Upper lobe of left lung (tissue), 6 donors: ENCODE data around the gene QPCT. TPM values are rescaled to one million over a fixed set of nuclear protein-coding genes. Genes with fewer than 3 reads are reported as not detected.

ENCODE experiments used
- ATAC-seq, 2 donors: fragments of 200-7000 bp; cut with Tn5 transposase; one replicate each; pipeline ENCODE4 v1.9.1; 2022; ENCODE audit warnings: mild to moderate bottlenecking in 2 of 2, moderate library complexity in 2 of 2; ENCODE audit not compliant: low FRiP score in 2 of 2
- DNase-seq, 2 donors: peaks; one replicate each; pipeline ENCODE4 v3.0.0-alpha.2; 2019 to 2020
- H3K27ac ChIP-seq, 4 donors: fragments of 200-600 bp; sonication (generic); one replicate each; pipeline ENCODE4 v1.5.1; 2016 to 2019
- H3K27me3 ChIP-seq, 4 donors: fragments of 200-600 bp; sonication (generic); one replicate each; pipeline ENCODE4 v1.5.1; 2017 to 2019
- H3K36me3 ChIP-seq, 4 donors: fragments of 200-600 bp; sonication (generic); one replicate each; pipeline ENCODE4 v1.5.1; 2016 to 2019
- H3K4me1 ChIP-seq, 4 donors: fragments of 200-600 bp; sonication (generic); one replicate each; pipeline ENCODE4 v1.5.1; 2018 to 2019
- H3K4me3 ChIP-seq, 4 donors: fragments of 200-600 bp; sonication (generic); one replicate each; pipeline ENCODE4 v1.5.1; 2017 to 2019; ENCODE audit warnings: mild to moderate bottlenecking in 2 of 4, moderate library complexity in 1 of 4
- H3K9me3 ChIP-seq, 4 donors: fragments of 200-600 bp; sonication (generic); one replicate each; pipeline ENCODE4 v1.5.1; 2018 to 2019
- EP300 ChIP-seq, 4 donors: sonication (generic); formaldehyde crosslinking; IDR thresholded peaks; one replicate each; pipeline ENCODE4 v1.5.1; 2017; ENCODE audit warnings: antibody characterized with exemption in 4 of 4, control low read depth in 2 of 4
- POLR2A ChIP-seq, 4 donors: fragments of 450-650 bp; IDR thresholded peaks; one replicate each; pipeline ENCODE4 v1.5.1; 2016 to 2017; ENCODE audit warnings: antibody characterized with exemption in 4 of 4, mild to moderate bottlenecking in 2 of 4
- POLR2AphosphoS5 ChIP-seq, 2 donors: sonication (generic); formaldehyde crosslinking; IDR thresholded peaks; one replicate each; pipeline ENCODE4 v1.5.1; 2017; ENCODE audit warnings: antibody characterized with exemption in 2 of 2
- WGBS, 2 donors: methylation state at CpG; one replicate each; pipeline ENCODE4 v1.1.5; 2017 to 2018; 5-methylcytosine and 5-hydroxymethylcytosine counted together
- total RNA-seq, 6 donors: library from RNA; depleted of rRNA in 4 of 6; stranded (reverse); fragments of >200 nt in 4 of 6; gene quantifications; one replicate each; pipeline versions ENCODE4 v1.1.0 to v1.2.1, GENCODE V29; 2016 to 2021
- TF ChIP-seq, protein P1 (sequence below), 6 experiments: fragments of 450-650 bp in 4 of 6; fragments of 200-600 bp in 2 of 6; sonication (generic) in 2 of 6; IDR thresholded peaks; one replicate each; pipeline ENCODE4 v1.5.1; 2016 to 2019; ENCODE audit warnings: antibody characterized with exemption in 6 of 6
- donor health status: DM: no; HTN: no; CAD: no; lungs with moderate emphysema.
- donor health status: DM: no; HTN: yes; CAD: no; lungs with severe emphysema.

Gene QPCT
- total RNA-seq, 6 donors from 2014 or later, result 2.0 to 12.5 (median 6.0) TPM; not detected in 1

DNA sequence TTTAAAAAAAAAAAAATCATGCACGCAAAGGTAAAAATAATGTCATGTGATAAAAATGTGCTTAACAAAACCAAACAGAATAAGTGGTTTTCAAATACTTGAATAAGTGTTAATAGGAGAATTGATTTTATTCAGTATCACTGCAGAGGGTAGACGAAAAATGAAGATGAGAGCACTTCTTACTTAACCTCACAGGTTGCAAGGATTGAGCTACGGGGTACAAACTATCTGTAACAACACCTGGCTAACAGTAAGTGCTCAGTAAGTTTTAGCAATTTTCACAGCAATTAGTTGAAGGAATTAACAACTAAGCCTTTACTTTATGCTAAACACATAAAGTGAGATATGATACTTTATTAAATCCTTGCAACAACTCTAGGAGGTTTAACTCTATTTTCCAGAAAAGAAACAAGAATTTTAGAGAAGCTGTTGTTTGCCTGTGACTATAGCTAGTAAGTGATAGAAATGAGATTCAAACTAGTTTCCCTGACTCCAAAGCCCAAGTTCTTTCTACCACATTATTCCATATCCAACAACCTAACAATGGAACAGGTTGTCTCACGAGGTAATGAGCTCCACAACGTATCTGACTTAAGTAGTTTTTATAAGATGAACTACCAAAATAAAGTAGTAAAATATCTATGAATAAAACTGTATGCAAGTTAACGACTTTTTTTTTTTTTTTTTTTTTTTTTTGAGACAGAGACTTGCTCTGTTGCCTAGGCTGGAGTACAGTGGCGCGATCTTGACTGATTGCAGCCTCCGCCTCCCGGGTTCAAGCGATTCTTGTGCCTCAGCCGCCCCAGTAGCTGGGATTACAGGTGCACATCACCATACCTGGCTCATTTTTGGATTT, 24.4 kb upstream of the QPCT start:
- H3K36me3 ChIP-seq, result no peaks in the 10 kb centered on the region
- TF ChIP-seq EP300 (IDR thresholded peaks at IDR 0.05) (no peak), POLR2A (IDR thresholded peaks at IDR 0.05) (no peak), POLR2AphosphoS5 (IDR thresholded peaks at IDR 0.05) (no peak)
- TF ChIP-seq, protein P1, sequence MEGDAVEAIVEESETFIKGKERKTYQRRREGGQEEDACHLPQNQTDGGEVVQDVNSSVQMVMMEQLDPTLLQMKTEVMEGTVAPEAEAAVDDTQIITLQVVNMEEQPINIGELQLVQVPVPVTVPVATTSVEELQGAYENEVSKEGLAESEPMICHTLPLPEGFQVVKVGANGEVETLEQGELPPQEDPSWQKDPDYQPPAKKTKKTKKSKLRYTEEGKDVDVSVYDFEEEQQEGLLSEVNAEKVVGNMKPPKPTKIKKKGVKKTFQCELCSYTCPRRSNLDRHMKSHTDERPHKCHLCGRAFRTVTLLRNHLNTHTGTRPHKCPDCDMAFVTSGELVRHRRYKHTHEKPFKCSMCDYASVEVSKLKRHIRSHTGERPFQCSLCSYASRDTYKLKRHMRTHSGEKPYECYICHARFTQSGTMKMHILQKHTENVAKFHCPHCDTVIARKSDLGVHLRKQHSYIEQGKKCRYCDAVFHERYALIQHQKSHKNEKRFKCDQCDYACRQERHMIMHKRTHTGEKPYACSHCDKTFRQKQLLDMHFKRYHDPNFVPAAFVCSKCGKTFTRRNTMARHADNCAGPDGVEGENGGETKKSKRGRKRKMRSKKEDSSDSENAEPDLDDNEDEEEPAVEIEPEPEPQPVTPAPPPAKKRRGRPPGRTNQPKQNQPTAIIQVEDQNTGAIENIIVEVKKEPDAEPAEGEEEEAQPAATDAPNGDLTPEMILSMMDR (IDR thresholded peaks at IDR 0.05), result no peak
- no peaks in the 10 kb centered on the region for H3K9me3 ChIP-seq
- ATAC-seq (no peak), DNase-seq (no peak)
- peaks cover 23 to 44% (median 36%) of the 10 kb centered on the region in 4 donors for H3K4me1 ChIP-seq
- H3K27ac ChIP-seq, result no peak overlapping the region
- no peak overlapping the region for H3K4me3 ChIP-seq
- WGBS, 2 donors, result 90 to 91% methylated on average over 12 of the region's 12 CpGs
- H3K27me3 ChIP-seq, result no peaks in the 10 kb centered on the region

GRCh38 chr2:37321029-37321682, 23.3 kb upstream of the QPCT start:
- H3K27me3 ChIP-seq, result no peaks in the 10 kb centered on the region
- ATAC-seq, result no peak
- no peaks in the 10 kb centered on the region for H3K9me3 ChIP-seq
- TF ChIP-seq POLR2AphosphoS5 (IDR thresholded peaks at IDR 0.05) (no peak), EP300 (IDR thresholded peaks at IDR 0.05) (no peak), POLR2A (IDR thresholded peaks at IDR 0.05) (no peak)
- TF ChIP-seq, protein P1 (IDR thresholded peaks at IDR 0.05), result no peak
- 65 to 66% methylated on average over 4 of the region's 4 CpGs for WGBS, 2 donors
- no peak overlapping the region for H3K27ac ChIP-seq
- H3K4me1 ChIP-seq, result peaks cover 29 to 44% (median 43%) of the 10 kb centered on the region in 4 donors
- H3K4me3 ChIP-seq, result no peak overlapping the region
- H3K36me3 ChIP-seq, result no peaks in the 10 kb centered on the region
- no peak for DNase-seq

DNA sequence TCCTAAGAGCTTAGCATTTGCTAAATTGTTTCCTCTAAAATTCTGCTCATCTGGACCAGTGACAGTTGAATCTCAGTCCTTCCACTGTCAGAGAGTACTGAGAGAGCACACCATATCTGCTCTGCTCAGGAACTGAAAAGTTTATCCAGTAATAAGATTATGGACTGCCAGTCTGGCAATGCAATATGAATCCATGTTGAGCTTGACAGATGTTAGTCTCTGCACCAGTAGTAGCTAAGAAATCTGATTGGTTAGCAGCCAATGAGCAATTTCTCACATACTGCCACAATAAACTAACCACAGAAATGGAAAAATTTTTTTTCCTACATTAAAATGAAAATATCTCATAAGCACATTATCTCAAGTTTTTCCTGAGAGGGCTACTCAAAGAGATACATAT, 22.1 kb upstream of the QPCT start:
- Histone ChIP-seq H3K27me3 (no peaks in the 10 kb centered on the region), H3K36me3 (no peaks in the 10 kb centered on the region), H3K9me3 (no peaks in the 10 kb centered on the region), H3K4me1 (peaks cover 29 to 53% (median 43%) of the 10 kb centered on the region in 4 donors), H3K4me3 (no peak overlapping the region), H3K27ac (no peak overlapping the region)
- no peak for DNase-seq
- TF ChIP-seq POLR2AphosphoS5 (IDR thresholded peaks at IDR 0.05), result no peak
- no peak for TF ChIP-seq POLR2A (IDR thresholded peaks at IDR 0.05)
- TF ChIP-seq EP300 (IDR thresholded peaks at IDR 0.05), result no peak
- TF ChIP-seq, protein P1 (IDR thresholded peaks at IDR 0.05), result no peak
- ATAC-seq, result no peak

DNA sequence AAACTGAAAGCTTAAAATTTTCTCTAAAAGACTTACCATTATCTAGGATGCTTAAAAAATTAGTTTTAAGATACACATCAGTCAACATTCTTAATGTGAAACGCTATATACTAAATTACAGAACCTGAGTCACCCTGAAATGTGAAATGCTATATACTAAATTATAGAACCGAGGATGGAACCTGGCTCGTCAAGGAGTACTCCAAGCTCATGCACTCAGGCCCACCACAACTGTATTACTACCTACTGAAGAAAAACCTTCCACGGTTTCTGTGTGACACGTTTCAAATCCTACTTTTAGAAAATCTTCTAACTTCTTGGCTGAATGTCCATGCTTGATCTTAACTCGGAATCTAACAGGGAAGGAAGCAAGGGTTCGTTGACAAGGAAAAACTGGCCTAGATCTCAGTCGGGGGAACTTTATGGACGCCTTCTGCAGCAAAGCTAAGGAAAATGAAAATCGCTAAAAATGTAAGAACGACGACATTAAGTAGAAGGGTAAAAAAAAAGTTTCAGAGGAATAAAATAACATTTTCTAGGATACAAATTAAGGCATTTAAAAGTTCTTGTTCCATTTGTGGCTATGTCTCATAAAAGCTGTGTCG, 21.2 kb upstream of the QPCT start:
- Histone ChIP-seq H3K9me3 (no peaks in the 10 kb centered on the region), H3K4me1 (peaks cover 26 to 50% (median 39%) of the 10 kb centered on the region in 4 donors), H3K36me3 (no peaks in the 10 kb centered on the region), H3K4me3 (peak overlapping the region; percentile 66 to 90 (median 80)), H3K27me3 (no peaks in the 10 kb centered on the region), H3K27ac (peak overlapping the region; percentile 89 to 96 (median 92))
- ATAC-seq (no peak), DNase-seq (no peak)
- WGBS, 2 donors, result 15 to 20% methylated on average over 13 of the region's 13 CpGs
- TF ChIP-seq EP300 (IDR thresholded peaks at IDR 0.05) (no peak), POLR2A (IDR thresholded peaks at IDR 0.05) (no peak), POLR2AphosphoS5 (IDR thresholded peaks at IDR 0.05) (no peak)
- TF ChIP-seq, protein P1 (IDR thresholded peaks at IDR 0.05), result no peak
